Kidney capillary endothelial cell (primary cell): ENCODE results near the gene SLC22A23.

ENCODE experiments used
- DNase-seq: peaks from one replicate; pipeline ENCODE4 v3.0.0-alpha.2; 2018; ENCODE audit warnings: low spot score

The SLC22A23 gene, protein sequence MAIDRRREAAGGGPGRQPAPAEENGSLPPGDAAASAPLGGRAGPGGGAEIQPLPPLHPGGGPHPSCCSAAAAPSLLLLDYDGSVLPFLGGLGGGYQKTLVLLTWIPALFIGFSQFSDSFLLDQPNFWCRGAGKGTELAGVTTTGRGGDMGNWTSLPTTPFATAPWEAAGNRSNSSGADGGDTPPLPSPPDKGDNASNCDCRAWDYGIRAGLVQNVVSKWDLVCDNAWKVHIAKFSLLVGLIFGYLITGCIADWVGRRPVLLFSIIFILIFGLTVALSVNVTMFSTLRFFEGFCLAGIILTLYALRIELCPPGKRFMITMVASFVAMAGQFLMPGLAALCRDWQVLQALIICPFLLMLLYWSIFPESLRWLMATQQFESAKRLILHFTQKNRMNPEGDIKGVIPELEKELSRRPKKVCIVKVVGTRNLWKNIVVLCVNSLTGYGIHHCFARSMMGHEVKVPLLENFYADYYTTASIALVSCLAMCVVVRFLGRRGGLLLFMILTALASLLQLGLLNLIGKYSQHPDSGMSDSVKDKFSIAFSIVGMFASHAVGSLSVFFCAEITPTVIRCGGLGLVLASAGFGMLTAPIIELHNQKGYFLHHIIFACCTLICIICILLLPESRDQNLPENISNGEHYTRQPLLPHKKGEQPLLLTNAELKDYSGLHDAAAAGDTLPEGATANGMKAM

DNA sequence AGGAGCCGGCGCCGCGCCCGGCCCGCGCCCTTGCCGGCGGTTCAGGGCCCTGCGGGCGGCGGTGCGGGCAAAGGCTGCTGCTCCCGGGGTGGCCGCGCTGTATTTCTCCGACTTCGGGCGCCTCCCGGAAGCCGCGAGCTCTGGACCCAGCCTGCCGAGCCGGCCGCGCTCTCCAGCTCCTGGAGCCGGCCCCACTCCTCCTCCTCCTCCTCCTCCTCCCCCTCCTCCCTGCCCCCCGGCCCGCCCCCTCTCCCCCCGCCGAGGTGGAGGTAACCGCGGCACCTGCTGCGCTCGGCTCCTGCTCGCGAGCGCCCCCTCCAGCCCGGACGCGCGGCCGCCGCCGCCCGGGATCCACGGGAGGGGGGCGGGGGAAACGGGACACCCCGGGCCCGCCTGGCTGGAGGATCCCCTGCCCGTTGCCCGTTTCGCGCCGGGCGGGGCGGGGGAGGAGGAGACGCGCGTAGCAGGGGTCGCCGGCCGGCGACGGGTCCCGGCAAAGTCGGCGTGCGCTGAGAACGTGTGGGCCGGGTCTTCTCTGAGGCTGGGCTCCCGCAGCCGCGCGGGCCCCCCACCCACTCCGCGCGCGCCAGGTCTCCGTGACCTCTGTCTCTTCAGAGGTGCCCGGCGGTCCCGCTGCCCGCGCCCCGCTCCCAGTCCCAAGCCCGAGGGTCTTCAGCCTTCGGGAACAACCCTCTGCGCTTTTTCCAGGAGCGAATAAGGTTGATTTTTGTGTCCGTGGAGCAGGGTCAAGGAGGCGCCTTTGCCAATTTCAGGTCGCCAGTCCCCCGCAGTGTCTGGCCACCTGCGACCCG, at the start of gene SLC22A23:
Gene SLC22A23 (minus strand): TSS at position 153 of the 812 bp plus-strand sequence. CDS start 491 bp downstream, outside the sequence.
- peak; percentile 26 for DNase-seq

DNA sequence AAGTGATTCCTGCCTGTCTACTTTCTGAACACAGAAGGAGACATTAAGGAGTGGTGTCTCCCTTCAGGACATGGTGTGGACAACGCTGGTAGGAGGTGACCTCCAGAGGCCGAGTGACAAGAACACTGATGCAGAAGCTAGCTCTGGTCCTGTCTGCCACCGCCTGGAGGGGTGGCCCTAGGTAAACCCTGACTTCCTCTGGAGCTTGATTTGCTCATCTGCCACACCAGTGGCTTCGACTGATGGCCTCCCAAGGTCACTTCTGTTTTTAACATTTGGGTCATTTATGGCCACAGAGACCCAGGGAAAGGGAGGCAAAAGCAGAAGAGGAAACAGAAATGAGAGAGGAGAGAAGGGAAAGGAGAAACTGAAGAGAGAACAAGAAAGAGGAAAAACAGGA, 49.4 kb upstream of the SLC22A23 start:
- no peak for DNase-seq

DNA sequence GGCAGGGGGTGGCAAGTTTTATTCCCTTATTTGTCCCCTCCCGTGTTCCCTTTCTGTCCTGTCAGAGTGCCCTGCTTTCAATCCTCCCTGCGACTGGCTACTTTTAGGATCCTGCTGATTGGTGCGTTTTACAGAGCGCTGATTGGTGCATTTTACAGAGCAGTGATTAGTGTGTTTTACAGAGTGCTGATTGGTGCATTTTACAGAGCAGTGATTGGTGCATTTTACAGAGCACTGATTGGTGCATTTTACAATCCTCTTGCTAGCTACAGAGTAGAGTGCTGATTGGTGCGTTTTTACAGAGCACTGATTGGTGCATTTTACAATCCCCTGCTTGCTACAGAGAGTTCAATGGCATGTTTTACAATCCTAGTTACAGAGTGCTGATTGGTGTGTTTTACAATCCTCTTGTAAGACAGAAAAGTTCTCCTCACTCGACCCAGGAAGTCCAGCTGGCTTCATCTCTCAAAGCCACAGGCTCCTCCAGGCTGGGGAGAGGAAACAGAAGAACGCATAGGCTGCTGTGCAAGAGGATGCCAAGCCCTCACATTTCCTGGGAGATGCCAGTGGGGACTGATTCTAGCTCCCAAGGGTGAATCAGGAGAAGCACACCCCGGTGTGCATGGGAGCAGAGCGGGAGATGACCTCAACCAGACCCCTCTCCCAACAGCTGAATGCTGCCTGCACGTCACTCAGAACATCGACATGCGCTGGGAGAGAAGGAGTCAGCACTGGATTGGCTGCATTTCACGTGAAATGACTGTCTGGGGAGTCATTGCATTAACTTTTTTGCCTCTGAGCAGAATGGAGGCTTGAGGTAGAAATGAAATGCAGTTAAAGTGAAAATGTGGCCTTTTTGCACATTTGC, 48.3 kb upstream of the SLC22A23 start:
- DNase-seq: no peak

DNA sequence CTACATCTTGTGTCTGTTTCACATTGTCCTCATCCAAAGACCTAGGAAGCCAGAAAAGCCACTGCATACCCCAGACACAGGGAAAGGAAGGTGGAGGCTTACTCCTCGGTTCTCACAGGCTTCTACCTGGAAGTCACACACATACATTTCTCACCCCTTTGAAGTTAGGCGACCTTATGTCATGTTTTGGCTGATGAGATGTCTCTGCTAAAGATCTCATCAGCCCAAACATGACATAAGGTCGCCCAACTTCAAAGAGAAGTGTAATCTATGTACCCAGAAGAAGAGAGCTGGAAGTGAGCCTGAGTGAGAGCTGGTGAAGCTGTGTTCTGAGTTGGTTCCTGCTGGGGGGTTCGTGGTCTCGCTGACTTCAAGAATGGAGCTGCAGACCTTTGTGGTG, 47.5 kb upstream of the SLC22A23 start:
- DNase-seq: no peak

DNA sequence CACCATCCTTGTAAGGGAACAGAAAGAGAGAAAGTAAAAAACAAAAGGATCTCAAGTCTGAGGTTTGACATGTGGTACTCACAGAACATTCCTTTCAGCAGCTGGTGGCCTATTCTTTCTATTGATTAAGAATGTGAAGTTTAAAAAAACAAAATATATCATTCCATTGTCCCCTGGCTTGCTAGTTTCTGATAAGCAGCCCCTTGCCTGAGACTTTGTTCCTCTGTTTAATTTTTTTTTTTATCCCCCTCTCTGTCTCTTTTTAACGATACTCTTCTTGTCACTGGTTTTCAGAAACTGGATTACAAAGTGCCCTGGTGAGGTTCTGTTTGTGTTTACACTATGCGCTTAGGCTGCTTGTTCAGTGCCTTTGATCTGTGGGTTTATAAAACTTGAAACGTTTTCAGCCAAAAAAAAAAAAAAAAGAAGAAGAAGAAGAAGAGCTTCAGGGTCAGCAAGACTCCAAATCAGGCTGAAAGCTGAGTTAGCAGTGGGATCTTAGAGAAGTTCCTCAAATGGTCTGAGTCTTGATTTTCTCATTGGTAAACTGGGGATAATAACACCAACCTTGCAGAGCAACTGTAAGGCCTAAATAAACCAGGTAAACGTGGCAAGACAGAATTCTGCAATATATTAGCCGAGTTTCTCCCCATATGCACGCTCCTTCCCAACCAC, 45.1 kb upstream of the SLC22A23 start:
- no peak for DNase-seq

DNA sequence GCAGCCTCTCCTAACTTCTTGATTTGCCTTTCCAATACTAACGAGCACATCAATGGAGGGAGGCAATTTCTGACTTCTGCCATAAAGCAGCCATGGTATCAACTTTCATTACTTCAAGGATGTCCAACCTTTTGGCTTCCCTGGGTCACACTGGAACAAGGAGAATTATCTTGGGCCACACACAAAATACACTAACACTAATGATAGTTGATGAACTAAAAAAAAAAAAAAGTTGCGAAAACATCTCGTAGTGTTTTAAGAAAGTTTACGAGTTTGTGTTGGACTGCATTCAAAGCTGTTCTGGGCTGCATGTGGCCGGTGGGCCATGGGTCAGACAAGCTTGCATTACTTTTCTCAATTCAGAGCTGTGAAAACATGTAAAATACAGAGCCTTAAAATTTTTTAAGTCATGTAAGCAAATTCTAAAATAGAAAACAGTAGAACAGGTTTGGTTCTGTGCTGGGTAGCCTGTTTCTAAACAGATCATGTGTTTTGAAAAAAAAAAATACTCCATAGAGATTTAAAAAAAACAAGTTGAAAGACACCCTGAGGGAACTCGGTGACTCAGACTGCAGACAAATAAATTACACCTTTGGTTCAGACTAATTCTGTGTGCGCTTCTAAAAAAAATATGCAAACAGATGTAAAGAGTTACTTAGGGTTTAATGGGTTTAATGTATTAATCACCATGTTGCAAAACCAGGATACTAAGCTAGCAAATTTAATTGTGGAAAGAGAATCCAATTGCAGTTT, 43.6 kb upstream of the SLC22A23 start:
- DNase-seq: no peak

DNA sequence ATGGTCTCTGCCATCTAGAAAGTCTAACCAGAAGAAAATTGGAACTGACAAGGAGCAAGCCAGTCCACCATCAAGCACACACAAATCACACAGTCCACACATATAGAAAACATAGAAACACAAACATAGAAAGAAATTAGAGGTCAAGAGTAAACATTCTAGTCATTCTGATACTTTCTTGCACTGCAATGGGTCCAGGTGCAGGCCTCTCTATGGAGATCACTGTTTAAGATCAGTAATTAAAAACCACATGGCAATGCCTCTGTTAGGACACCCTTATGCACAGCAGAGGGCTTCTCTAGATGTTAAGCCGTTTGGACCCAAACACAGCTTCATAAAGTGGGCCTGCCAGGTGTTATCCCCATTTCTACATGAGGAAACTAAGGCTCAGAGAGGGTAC, 42.8 kb upstream of the SLC22A23 start:
- no peak for DNase-seq

DNA sequence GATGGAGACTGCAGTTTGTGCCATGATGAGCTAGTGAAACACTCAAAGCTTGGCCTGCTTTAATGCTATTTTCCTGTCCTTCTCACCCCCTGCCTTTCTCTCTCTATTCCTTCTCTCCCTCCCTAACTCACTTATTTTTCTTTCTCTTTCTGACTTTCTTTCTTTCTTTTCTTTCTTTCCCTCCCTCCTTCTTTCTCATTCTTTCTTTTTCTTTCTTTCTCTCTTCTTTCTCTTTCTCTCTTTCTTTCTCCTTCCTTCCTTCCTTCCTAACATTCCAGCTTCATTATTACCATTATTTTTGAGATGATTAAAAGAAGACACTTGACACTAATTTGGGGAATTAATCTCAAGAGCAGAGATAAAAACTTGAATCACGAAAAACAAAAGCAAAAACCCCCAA, 39.5 kb upstream of the SLC22A23 start:
- DNase-seq: no peak

DNA sequence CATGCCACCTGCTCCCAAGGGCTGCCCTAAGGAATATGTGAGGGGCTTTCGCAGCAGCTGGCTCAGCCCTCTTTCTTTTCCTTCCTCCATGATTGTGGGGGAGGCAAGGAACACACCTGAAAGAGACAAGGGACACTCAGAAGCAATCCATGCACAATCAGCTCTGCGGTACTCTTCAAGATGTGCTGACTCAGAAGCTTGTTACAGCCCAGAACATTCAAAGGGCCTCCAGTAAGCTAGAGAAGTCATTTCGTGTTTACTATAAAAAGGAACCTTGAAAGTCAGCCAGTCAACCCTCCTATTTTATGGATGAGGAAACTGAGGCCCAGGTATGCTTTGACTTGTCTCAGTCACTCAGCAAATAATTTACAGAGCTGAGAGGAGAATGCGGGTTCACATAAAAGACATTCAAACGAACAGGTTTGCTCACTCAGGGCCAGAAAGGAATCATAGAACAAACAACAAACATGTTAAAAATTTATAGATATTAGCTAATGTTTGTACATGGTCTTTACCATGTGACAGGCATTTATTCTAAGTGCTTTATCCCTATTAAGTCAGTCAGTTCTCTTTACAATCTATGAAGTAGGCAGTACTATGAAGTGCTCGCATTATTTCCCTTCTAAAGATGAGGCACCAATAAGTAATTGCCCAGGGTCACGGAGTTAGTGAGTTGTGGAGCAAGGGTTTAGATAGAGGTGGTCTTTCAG, 37.7 kb upstream of the SLC22A23 start:
- no peak for DNase-seq

DNA sequence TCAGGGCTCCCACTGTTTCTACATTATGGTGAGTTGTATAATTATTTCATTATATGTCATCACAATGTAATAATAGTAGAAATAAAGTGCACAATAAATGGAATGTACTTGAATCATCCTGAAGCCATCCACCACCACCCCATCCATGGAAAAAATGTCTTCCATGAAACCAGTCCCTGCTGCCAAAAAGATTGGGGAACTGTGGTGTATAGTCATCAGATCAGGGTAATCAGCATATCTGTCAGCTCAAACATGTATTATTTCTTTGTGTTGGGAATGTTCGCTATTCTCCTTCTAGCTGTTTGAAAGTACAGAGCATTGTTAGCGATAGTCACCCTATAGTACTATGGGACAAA, 33.8 kb upstream of the SLC22A23 start:
- DNase-seq: no peak

DNA sequence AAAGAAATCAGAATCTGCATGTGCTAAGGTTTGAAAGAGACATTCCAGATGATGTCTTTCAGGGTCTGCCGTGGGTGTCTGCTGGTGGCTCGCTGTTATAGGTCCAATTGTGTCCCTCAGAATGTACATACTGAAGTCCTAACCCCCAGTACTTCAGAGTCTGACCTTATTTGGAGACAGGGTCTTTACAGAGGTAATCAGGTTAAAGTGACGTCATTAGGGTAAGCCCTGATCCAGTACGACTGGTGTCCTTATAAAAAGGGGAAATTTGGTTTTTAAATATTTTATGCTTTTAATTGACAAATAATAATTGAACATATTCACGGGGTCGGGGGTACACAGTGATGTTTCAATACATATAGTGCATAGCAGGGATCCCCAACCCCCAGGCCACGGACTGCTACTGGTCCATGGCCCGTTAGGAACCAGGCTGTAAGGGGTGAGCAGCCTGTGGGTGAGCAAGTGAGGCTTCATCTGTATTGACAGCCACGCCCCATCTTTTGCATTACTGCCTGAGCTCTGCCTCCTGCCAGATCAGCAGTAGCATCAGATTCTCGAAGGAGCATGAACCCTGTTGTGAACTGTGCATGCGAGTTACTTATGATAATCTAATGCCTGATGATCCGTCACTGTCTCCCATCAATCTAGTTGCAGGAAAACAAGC, 33.2 kb upstream of the SLC22A23 start:
- no peak for DNase-seq

DNA sequence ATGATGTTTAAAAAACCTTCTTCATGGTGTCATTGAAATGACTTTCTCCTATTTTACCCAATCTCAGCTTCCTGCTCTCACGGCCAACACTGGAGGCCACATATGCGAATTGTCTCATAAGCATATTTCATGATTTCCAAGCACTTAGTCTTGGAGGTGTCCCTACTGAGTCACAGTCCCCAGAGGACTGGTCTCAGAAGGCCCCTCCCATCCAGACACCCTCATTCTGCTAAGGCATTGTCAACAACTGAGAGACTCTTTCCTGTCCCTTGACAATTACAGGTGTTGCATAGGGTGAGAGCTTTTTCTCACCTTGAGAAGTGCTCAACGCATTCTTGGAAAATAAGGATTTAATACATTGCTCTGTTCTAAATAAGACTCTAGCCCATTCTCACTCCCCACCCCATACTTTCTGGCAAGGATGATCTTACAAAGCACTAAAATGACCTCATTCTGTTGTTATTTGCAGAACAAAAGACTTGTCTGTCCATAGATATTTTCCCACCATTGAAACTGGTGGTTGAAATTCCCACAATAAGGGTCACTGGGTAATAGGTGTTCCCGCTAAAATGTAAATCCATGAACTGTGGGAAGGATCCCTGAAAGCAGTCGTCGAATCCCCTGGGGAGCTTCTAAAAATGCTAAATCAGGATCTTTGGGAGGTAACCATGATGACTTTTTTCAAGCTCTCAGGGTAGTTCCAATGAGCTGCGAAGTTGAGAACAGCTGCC, 32.3 kb upstream of the SLC22A23 start:
- peak; percentile 48 for DNase-seq

DNA sequence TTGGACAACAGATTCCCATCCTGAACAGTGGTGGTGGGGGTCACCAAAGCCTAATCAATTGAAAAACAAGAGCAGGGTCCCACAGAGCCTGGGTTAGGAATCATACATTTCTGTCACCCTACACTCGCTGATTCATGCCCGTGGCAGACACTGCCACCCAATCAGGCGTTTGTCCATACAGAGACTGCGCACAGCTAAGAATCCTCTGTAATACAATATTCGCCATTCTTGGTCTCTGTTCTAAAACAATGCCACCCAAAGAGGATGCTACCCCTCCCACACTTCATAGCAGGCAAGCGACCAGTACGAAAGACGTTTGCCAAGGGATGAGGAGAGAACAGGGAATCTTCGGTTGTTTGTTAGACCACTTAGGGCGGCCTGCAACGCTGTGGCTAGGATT, 28.1 kb upstream of the SLC22A23 start:
- DNase-seq: no peak

DNA sequence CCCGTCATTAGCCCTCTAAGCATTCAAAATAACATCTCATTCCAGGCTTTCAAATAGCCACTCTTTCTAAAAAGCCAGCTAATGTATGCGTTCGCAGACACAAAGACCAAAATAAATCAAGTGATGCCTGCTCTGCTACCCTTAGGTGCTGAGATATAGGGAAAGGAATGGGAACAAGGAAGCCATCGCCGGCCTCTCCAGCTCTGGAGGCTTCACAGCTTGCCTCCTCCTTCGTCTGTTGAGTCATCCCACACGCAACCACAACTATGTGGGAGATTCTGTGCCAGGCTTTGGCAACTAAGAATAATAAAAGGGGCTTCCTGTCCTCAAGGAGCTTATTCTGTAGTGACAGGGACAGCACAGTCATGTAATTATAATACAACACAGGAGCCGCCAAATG, 27.3 kb upstream of the SLC22A23 start:
- DNase-seq: no peak

DNA sequence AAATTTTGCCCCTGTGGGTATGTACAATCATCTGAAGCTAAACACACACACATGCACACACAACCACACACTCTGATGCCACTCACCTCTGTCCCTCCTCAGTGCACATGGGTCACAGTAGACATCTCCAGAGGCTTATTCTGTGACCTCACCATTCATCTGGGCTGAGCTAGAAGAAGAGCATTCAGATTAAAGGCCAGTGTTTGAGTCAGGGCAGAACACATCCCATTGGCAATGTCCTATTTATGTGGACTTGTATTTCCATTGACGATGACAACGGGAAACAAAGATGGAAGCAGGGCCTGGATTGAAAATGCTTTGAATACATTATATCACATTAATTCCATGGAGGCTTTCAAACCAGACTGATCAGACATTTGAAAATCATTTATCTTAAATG, 26.8 kb upstream of the SLC22A23 start:
- no peak for DNase-seq

DNA sequence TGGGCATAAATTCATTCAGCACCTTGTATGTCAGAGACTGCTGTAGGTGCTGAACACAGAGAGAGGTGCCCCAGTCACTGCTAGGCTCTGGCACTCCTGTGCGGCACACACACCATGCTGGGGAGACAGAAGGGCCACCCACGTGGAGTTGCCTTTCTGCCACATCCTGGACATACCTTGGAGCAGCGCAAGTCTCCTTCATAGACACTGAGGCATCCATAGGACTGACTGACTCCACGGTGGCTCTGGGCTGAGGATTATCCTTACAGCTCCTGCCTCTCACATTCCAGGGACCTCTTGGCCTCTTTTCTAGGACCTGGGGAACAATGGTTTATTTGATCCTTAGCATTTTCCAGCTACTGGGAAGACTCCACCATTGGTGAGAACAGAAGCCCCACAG, 26.0 kb upstream of the SLC22A23 start:
- DNase-seq: no peak

DNA sequence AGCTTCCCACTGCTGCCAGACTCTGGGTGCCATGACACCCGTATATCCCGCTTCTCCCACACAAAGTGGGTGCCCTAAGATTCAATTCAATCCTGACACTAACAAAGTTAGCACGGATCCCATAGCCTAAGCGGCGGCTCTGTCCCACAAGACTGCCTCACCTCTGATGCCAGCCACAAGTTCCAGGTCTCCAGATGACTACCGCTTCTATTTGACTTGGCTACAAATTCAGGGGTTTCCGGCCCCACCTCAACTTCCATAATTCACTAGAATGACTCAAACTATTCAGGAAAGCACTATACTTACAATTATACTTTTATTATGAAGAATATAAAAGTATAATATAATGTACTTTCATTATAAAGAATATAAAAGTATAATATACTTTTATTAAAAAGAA, 24.8 kb upstream of the SLC22A23 start:
- no peak for DNase-seq

DNA sequence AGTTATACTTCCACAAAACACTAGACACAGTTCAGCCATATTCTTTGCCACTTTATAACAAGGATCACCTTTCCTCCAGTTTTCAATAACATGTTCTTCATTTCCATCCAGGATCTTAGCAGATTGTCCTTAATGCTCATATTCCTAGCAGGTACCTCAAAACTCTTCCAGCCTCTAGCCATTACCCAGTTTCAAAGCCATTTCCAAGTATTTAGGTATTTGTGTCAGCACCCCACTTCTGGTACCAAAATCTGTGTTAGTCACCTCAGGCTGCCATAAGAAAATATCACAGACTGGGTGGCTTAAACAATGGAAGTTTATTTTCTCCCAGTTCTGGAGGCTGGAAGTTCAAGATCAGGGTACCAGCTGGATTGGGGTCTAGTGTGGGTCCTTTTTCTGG, 23.2 kb upstream of the SLC22A23 start:
- no peak for DNase-seq

DNA sequence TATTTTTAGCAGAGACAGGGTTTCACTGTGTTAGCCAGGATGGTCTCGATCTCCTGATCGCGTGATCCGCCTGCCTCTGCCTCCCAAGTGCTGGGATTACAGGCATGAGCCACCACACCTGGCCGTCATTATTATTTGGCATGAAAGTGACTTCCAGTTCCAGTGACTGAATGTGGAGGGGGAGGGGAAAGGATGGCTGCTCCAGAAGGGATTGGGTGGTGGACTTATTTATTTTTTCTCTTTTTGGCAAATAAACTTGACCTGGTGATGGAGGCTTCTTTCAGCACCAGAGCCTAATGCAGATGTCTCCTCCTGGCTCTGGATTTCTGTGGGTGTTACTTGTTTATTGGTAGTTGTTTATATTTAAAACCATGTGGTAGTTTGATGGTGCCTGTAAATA, 16.9 kb upstream of the SLC22A23 start:
- no peak for DNase-seq
